ENCODE data around the gene RAPGEF5. TPM values are rescaled to one million over a fixed set of nuclear protein-coding genes. Genes with fewer than 3 reads are reported as not detected.

Gene RAPGEF5
- total RNA-seq, 1 experiment from 2014 or later: 16.4 TPM

GRCh38 chr7:22269963-22270362, 87.0 kb downstream of the RAPGEF5 start:
- BruUV-seq (replicated peaks): no TSS peak
- TF ChIP-seq CTCF (conservative IDR thresholded peaks at IDR 0.05) (no peak), EZH2 (IDR thresholded peaks at IDR 0.05; ENCODE audit: low read depth) (no peak)
- no peak overlapping the region for H3K4me3 ChIP-seq
- no peaks in the 10 kb centered on the region for H4K20me1 ChIP-seq (ENCODE audit: insufficient read depth)
- peak overlapping the region; percentile 9; the same call in 1 of the 2 replicates for H3K4me2 ChIP-seq
- H3K9me3 ChIP-seq (ENCODE audit: insufficient read depth, low read depth): no peaks in the 10 kb centered on the region
- POLR2A ChIA-PET (ENCODE audit: unreplicated experiment): interaction anchor here (0.6 kb wide), 1 partner anchor 1940 kb away, joined by 3 read pairs; no protein-coding TSS in a partner anchor
- no peaks in the 10 kb centered on the region for H3K27me3 ChIP-seq (ENCODE audit: insufficient read depth, low read depth)
- no peaks in the 10 kb centered on the region for H3K36me3 ChIP-seq (ENCODE audit: low read depth)
- no peak overlapping the region for H2AFZ ChIP-seq
- intact Hi-C loops (cut with micrococcal nuclease; ENCODE audit: unreplicated experiment): no loop called here
- no peak overlapping the region for H3K27ac ChIP-seq
- H3K9me2 ChIP-seq (ENCODE audit: insufficient read depth): no peaks in the 10 kb centered on the region
- no peaks in the 10 kb centered on the region for H3K79me2 ChIP-seq (ENCODE audit: low read depth)
- peaks cover 19% of the 10 kb centered on the region for H3K4me1 ChIP-seq (replicated peaks; ENCODE audit: insufficient read depth)
- CTCF ChIA-PET: no interaction called here
- no peaks in the 10 kb centered on the region for H3F3A ChIP-seq (ENCODE audit: insufficient read depth, low read depth)
- DNase-seq: peak; percentile 53 to 77

GRCh38 chr7:22268884-22269421, 88.0 kb downstream of the RAPGEF5 start:
- Histone ChIP-seq H3K9me3 (ENCODE audit: insufficient read depth, low read depth) (no peaks in the 10 kb centered on the region), H3K27ac (no peak overlapping the region), H3K4me2 (no peak overlapping the region), H3F3A (ENCODE audit: insufficient read depth, low read depth) (no peaks in the 10 kb centered on the region), H3K36me3 (ENCODE audit: low read depth) (no peaks in the 10 kb centered on the region), H4K20me1 (ENCODE audit: insufficient read depth) (no peaks in the 10 kb centered on the region), H3K4me3 (no peak overlapping the region), H3K9me2 (ENCODE audit: insufficient read depth) (no peaks in the 10 kb centered on the region), H2AFZ (no peak overlapping the region), H3K27me3 (ENCODE audit: insufficient read depth, low read depth) (no peaks in the 10 kb centered on the region), H3K4me1 (replicated peaks; ENCODE audit: insufficient read depth) (peaks cover 19% of the 10 kb centered on the region), H3K79me2 (ENCODE audit: low read depth) (no peaks in the 10 kb centered on the region)
- TF ChIP-seq EZH2 (IDR thresholded peaks at IDR 0.05; ENCODE audit: low read depth) (no peak), CTCF (conservative IDR thresholded peaks at IDR 0.05) (no peak)
- intact Hi-C loops (cut with micrococcal nuclease; ENCODE audit: unreplicated experiment): no loop called here
- POLR2A ChIA-PET (ENCODE audit: unreplicated experiment): no interaction called here
- BruUV-seq (replicated peaks): no TSS peak
- CTCF ChIA-PET: no interaction called here
- no peak for DNase-seq

- H3K36me3 ChIP-seq (ENCODE audit: low read depth): no peaks in the 10 kb centered on the region
- ChIA-PET CTCF (interaction anchor here (0.6 kb wide), 1 partner anchor 87 kb away, joined by 3 read pairs; no protein-coding TSS in a partner anchor), POLR2A (ENCODE audit: unreplicated experiment) (no interaction called here)
- no peak for DNase-seq
- no peak overlapping the region for H3K27ac ChIP-seq
- TF ChIP-seq EZH2 (IDR thresholded peaks at IDR 0.05; ENCODE audit: low read depth) (no peak), CTCF (conservative IDR thresholded peaks at IDR 0.05) (no peak)
- BruUV-seq (replicated peaks): no TSS peak
- no peaks in the 10 kb centered on the region for H3K9me2 ChIP-seq (ENCODE audit: insufficient read depth)
- no peaks in the 10 kb centered on the region for H4K20me1 ChIP-seq (ENCODE audit: insufficient read depth)
- H3K9me3 ChIP-seq (ENCODE audit: insufficient read depth, low read depth): no peaks in the 10 kb centered on the region
- H3K4me3 ChIP-seq: no peak overlapping the region
- intact Hi-C loops (cut with micrococcal nuclease; ENCODE audit: unreplicated experiment): no loop called here
- no peaks in the 10 kb centered on the region for H3K27me3 ChIP-seq (ENCODE audit: insufficient read depth, low read depth)
- peaks cover 19% of the 10 kb centered on the region for H3K4me1 ChIP-seq (replicated peaks; ENCODE audit: insufficient read depth)
- H3K79me2 ChIP-seq (ENCODE audit: low read depth): no peaks in the 10 kb centered on the region
- H3F3A ChIP-seq (ENCODE audit: insufficient read depth, low read depth): no peaks in the 10 kb centered on the region
- H3K4me2 ChIP-seq: no peak overlapping the region
- no peak overlapping the region for H2AFZ ChIP-seq
Observed at GRCh38 chr7:22267930-22268615, 88.9 kb downstream of the RAPGEF5 start.
